GM21786 (cell line): ENCODE results near the gene MYO1F.
"Not testable (repeated sequence)": the region's sequence is repeated elsewhere in the genome, so short reads cannot be mapped to it uniquely, and the experiment has no call there.

Experiments used
- ATAC-seq: cut with Tn5 transposase; IDR thresholded peaks from one replicate; pipeline ENCODE4 v1.9.1; 2021; ENCODE audit not compliant: unreplicated experiment

The MYO1F gene

DNA sequence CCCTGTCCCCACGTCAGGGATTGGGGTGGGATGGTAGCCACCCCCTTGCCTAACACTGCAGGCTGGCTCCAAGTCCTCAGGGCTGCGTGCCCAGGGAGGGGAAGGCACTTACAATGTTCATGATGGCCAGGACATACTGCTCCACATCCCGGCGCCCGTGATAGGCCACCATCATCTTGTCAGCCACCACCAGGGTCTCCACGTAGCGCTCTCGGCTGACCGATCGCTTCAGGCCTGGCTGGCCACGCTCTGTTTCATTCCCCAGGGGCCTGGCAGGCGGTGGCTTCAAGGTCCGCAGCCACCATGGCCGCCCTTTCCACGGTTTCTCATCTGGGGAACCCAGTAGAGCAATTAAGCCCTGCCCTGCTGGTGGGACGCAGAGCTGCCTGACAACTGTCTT lies 23.6 kb upstream of the MYO1F start:
- ATAC-seq: no peak

GRCh38 chr19:8600064-8600463 lies 22.8 kb upstream of the MYO1F start:
- no peak for ATAC-seq

DNA sequence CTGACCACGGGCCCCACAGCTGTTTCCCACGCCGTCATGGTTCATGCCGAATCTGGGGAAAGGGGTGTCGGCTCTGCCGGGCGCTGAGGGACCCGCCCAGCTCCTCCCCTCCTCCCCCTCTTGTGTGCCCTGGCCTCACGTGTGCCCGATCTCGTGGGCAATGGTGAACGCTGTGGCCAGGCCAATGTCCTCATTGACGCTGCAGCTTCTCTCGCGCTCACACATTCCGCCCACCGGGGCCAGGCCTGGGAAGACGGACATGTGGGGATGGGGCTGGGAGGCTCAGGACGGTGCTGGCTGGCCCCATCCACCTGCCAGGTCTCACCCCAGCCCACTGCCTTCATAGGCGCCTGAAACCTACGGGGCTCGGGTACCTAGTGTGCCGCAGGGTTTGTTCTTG lies 18.9 kb upstream of the MYO1F start:
- no peak for ATAC-seq

GRCh38 chr19:8595651-8596050 lies 18.4 kb upstream of the MYO1F start:
- no peak for ATAC-seq

DNA sequence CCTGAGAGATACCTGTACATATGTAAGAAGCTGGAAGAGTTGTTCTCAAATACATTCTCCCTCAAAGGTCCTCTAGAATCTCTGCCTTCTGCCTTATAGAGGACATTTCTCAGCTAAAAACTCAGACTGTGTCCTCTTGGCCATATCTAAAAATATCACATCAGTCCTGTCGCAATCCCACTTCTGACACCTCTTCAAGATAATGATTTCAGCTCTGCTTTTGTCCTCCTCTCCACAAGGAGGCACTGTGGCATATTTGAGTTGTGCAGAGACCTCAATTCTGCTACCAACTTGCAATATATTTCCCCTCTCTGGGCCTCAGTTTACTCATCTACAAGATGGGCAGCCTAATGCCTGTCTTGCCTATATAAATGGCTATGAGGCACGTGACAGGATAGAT lies 16.7 kb upstream of the MYO1F start:
- ATAC-seq: no peak

- no peak for ATAC-seq
Measured at GRCh38 chr19:8592231-8593009, 15.2 kb upstream of the MYO1F start.

- ATAC-seq: no peak
Measured at GRCh38 chr19:8589177-8589714, 12.0 kb upstream of the MYO1F start.

DNA sequence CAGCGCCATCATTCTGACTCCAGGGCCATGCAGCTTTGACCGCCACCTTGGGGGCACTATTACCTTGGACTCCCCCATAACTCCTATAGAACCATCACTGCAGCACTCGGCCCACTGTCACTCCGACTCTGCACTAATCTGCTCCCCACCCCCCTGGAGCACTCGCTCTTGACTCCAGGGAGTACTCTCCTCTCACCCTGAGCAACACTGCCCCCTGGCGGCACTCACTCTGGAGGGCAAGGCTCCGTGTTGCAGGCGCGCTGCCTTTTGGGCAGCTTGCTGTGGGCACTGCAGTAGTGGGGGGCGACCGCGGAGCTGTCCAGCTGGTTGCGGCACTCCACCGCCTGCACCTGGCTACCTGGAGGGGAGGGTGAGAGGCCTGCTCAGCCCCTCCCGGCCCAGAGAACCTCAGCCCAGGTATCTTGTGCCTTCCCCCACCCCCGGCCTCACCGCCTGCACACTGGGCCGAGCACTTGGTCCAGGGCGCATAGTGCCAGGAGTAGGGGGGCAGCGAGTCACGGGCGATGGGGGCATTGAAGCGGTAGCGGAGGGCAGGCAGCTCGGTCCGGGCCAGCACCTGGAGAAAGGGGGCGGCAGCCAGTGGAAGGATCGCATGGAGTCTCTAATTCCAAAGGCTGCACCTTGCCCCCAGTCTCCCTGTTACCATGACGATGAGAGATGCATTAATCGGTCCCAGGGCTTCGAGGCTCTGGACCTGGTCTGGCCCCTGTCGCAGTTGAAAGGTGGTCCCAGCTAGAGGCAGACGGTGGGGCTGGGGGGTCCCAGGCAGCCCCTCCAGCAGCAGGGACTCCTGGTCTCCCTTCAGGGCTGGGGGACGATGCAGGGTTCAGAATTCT lies 8.9 kb upstream of the MYO1F start:
- no peak for ATAC-seq

DNA sequence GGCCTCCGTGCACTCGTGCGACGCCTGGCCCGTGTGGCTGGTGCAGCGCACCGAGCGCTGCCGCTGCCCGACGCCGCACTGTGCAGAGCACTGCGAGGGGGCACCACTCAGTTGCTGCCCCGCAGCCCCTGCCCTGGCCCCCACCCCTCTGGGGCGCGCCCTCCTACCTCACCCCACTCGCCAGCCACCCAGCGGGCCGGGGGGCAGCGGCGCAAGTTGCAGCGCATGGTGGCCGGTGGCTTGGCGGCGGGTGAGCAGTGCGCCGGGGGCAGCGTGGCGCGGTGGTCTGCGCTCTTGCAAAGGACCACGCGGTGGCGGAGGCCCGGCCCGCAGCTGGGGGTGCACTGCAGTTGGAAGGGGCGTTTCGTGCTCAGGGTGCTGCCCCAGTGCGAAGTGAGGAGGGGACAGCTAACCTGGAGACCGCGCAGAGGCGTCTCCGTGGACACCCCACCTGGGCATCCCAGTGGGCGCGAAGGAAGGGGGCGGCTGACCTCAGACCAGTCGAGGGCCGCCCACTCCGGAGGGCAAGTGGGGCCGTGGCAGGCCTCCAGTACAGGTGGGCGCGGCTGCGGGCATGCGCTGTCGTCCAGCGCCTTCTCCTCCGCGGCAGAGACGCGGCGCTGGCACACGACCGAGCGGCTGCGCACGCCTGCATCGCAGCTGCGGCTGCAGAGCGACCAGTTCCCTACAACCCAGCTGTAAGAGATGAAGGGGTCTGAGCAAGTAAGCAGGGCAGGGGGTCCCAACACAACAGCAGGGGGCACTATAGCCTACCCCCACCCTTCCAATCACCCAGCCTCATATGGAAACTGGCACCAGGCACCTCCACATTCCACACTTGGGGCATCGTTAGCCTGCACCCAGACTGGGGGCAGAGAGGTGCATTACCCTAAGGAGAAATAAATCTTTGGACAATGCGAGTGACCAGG lies 8.0 kb upstream of the MYO1F start:
- ATAC-seq: no peak

GRCh38 chr19:8580710-8581281 lies 3.6 kb upstream of the MYO1F start:
- no peak for ATAC-seq

GRCh38 chr19:8578642-8579265 lies 1.5 kb upstream of the MYO1F start:
- ATAC-seq: no peak

GRCh38 chr19:8577741-8578140 lies 499 bp upstream of the MYO1F start:
- no peak for ATAC-seq

DNA sequence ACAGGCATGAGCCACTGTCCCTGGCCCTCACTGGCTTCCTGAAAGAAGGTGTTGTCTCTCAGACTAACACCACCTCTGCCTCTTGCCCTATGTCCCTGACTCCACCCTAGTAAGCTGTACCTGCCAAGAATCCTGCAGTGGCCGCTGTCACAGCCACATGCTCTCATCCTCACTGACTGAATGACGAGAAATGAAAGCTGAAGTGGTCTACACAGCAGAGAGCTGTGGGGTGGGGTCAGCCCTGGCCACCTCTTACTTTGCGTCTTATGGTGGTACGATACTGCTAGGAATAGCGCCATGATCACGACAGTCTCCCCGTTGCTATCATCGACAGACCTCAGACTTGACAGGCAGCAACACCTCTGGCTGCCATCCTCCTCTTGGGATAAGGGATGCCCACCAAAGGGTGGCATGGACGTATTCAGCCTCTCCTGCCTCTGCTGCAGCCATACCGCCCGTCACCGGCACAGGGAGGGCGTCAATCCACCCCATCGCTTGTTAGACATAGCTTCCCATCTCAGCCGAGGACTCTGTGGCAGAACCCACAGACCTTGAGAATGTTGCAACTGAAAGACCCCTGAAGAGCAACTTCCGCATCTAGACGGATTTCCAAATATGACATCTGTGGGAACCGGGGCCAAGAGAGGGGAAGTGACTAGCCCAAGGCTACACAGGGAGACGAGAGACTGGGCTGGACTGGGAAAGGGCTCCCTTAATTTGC lies 809 bp downstream of the MYO1F start:
- no peak for ATAC-seq

- no peak for ATAC-seq
Measured at GRCh38 chr19:8575467-8575997, 1.7 kb downstream of the MYO1F start.

DNA sequence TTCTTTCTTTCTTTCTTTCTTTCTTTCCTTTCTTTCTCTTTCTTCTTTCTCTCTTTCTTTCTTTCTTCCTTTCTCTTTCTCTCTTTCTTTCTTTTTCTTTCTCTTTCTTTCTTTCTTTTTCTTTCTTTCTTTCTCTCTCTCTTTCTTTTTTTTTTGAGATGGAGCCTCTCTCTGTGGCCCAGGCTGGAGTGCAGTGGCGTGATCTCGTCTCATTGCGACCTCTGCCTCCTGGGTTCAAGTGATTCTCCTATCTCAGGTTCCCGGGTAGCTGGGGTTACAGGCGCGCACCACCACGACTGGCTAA lies 2.7 kb downstream of the MYO1F start:
- ATAC-seq: not testable (repeated sequence)

- ATAC-seq: no peak
Measured at GRCh38 chr19:8573316-8573715, 3.9 kb downstream of the MYO1F start.

DNA sequence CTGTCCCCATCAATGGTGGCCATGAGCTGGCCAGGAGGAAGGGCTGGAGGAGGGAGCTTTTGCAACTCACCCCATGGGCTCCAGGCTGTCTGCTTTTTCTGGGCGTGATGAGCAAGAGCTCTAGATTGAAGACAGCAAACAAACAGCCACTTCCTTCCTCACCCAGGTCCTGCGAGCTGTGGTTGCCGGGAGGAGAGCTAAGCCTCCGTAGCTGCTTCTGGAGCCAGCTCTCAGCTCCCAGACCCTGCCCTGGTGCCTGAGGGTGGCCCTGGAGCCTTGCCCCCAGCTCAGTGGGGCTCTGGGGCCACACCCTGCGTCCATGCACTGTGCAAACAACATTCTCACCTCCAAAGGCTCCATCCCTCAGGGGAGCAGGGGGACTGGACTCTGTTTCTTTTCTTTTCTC lies 6.2 kb downstream of the MYO1F start:
- ATAC-seq: no peak

DNA sequence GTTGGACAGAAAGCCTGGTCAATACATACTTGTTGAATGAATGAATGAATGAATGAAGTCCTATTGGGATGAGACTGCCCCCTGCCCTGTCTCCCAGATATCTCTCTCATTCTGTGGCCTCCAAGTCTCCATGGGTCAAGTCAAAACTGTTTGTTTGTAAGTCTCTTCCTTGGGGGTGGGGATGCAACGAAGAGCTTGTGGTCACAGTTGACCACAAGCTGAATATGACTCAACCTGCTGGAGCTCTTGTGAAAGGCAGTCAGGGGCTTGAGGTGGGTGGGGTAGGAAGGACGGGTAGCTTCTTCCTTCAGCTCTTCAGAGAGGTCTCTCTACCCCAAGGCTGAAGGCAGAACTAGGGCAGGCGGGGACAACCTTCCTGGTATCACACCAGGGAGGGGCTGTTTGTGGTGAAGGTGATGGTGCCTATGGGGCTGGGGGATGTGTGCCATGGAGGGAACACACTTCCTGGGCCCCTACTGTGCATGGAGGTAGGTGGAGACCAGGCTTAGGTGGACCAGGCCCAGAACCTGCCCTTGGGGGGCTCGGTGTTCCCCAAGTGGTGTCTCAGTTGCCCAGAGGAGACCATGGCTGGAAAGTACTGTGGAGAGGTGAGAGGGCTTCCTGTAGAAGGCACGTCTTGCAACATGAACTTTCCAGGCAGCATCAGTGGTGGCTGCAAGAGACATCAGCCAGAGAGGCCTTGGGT lies 8.0 kb downstream of the MYO1F start:
- ATAC-seq: no peak
